ENCODE results near the gene SLC28A1.

SLC28A1 gene

GRCh38 chr15:84988909-84989644 is 104.6 kb downstream of the SLC28A1 start:
- DNase-seq (ENCODE audit: low read depth in 3 of 3, low spot score in 1 of 3), result no peak

GRCh38 chr15:84990507-84990906 is 106.0 kb downstream of the SLC28A1 start:
- DNase-seq (ENCODE audit: low read depth in 3 of 3, low spot score in 1 of 3), result no peak

GRCh38 chr15:84991014-84991712 is 106.7 kb downstream of the SLC28A1 start:
- DNase-seq (ENCODE audit: low read depth in 3 of 3, low spot score in 1 of 3), result no peak

- no peak for DNase-seq (ENCODE audit: low read depth in 3 of 3, low spot score in 1 of 3)
Observed at GRCh38 chr15:84992157-84992944, 107.9 kb downstream of the SLC28A1 start.
